Retina (tissue), 1 donor: Measurements from ENCODE around the gene C12orf42.
"Not testable (repeated sequence)": the region's sequence is repeated elsewhere in the genome, so short reads cannot be mapped to it uniquely, and the experiment has no call there.

Experiments
- DNase-seq: peaks from one replicate; pipeline ENCODE4 v3.0.0-alpha.2; 2016

C12orf42 gene

DNA sequence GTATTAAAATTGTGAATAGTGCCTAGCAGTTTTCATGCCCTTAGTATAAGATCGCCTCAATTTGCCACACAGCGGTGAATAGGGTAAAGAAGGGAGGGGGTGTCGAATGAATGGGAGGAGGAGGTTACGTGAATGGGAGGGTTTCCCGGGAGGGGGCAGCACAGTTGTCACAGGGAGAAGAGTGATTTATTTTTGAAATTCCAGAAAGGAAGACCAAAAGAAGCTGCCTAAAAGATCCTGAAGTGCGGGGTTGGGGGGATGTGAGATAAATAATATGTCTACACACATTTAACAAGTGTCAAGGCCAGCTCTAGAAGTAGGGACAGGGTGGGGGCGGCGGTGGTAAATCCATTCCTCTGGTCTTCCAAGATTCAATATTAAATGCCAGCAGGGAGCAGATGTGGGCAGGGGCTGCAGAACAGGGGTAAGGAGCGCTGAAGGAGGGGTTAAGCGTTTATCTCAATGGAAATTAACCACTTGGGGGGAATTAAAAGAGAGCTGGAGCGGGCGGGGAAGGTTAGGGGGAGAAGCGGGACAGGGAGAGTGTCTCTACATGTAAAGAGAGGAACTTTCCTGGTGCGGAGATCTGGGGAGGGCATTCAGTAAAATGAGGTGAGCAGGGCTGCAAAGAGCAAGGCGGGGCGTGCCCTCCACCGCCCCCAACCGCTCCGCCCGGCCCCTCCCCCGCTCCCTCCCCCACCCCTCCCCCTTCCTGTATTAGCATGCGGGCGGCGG lies 867 bp downstream of the C12orf42 start:
- peak; percentile 57 for DNase-seq

DNA sequence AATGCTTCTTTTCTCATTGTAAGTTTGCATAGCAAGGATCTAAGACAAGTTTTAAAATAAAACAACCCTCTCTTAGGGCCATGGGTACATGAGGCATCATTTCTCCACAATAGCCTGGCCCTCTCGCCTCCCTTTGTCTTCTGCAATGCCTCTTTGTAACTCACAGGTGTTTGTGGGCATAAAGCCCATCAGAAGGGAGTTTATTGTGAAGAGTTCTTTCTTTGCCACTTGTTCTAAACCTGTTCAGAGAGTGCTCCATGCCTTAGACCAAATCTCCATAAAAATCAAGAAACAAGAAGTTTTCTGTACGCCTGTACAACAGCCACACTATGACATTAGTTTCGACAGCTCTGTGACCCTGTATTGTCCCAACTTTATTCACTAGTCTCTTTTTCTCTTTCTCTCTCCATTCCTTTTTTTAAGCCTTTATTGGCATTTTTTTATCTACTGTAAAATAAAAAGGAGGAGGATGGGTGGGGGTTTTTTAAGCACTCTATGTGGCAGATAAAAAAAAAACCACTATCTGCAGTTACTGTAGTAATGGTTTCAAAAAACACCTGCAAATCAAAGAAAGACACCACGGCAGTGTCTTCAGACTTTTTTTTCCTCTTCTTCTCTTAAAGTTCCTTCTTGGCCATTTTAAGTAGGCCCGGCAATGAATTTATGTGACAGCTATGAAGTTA lies 1.6 kb downstream of the C12orf42 start:
- no peak for DNase-seq

DNA sequence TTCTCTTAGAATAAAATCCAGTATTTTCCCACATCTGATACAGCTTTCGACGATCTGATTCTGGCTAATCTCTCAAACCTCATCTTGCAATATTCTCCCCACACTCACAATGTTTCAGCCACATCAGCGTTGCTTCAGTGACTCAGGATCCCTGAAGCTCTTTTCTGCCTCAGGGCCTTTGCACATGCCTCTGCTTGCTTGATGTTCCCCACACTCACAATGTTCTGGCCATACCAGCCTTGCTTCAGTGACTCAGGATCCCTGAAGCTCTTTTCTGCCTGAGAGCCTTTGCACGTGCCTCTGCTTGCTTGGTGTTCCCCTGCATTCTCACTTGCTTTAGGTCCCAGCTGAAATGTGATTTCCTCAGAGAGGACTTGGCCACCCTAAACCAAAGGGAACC lies 2.6 kb downstream of the C12orf42 start:
- DNase-seq, result no peak

DNA sequence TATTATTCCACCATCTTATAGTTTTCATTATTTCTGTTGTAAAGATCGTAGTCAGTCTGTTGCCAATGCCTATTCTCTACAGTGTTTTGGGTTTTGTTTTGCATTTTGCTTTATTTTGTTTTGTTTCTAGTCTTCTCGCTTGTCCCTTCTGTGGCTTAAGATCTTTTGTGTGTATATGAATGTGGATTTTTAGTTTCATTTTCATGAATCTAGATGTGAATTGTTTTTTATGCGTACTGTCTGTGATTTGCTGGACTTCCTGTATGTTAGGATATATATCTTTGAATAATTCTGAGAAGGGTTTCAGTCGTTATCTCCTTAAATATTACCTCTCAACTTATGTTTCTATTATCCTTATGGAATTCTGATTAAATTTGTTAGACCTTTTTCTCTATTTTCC lies 13.4 kb downstream of the C12orf42 start:
- DNase-seq, result no peak

DNA sequence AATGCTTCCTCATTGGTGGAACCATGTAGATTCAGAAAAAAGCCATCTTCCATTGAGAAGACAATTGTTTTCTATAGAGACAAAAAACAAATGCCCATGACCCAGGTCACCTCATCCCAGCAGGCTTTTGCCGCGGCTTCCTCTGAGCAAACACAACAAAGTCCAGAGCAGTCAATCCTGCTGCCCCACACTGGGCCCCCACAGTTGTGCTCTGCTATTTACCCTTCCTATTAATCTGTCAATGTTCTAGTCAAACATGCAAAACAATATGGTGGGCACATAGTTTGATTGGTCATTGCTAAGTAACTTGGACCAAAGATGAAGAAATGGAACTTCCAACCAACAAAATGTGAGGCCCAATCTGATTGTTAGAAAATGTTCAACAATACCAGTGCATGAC lies 20.7 kb downstream of the C12orf42 start:
- no peak for DNase-seq

DNA sequence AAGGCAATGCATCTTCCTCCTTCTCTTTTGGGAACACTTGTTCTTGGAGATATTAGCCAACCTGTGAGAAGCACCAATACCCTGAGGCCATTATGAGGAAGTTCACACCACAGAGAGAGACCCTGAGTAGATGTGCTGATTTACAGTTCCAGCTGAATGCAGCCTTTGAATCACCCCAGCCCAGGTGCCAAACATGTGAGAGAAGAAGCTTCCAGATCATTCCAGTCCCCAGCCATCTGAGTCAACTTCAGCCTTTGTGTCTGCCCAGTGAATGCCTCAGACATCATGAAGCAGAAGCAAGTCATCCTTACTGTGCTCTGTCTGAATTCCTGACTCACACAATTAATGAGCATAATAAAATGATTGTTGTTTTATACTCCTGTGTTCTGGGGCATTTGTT lies 25.1 kb downstream of the C12orf42 start:
- DNase-seq, result no peak

DNA sequence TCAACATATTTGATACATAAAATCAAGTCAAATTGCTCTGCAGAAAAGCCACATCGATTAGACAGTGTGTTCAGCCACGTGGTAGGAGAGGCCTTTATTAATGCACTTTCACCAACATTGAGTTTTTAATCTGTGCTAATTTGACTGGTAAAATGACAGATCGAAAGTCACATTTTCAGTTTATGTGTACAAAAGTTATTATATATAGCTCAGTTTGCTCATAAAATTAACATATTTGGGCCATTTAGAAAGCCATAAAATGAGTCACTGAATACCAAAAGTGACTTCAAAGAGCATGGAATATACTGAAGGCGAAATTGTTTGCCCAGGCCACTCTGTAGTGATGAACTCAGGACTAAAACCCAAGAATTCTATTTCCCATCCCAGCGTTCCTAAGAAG lies 26.0 kb downstream of the C12orf42 start:
- DNase-seq, result no peak

DNA sequence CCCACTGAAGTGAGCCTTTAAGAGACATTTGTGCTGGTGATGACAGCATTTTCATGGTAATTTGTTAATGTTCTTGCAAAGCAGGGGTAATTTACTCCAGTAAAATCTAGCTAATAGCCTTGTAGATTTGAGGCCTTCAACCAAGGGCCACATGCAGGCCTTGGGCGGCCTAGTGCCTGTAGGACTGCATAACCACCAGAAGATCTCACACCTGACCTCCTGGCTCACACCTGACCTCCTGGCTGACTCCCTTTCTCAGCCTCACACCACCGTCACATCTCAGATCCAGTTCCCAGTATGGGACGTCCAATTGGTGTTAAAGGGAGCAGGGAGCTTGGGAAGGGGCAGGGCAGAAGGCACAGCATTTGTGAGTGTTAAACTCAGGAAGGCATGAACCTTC lies 26.9 kb downstream of the C12orf42 start:
- no peak for DNase-seq

DNA sequence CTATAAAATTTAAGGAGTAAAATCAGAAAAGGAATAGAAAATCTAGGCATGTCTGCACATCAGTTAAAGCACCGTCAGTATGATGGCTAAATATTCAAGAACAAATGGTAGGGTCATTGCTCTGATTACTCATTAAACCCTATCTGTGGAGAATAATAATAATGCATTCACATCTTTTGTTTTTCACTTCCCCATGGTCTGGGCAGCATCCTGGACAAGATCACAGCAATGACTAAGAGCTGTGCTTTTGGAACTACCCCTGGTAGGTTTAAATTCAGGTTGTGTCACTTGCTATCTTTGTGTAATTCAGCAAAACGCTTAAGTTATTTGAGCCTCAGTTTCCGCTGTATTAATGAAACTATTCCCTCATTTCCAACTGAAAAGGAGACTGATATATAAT lies 33.1 kb downstream of the C12orf42 start:
- DNase-seq, result no peak

DNA sequence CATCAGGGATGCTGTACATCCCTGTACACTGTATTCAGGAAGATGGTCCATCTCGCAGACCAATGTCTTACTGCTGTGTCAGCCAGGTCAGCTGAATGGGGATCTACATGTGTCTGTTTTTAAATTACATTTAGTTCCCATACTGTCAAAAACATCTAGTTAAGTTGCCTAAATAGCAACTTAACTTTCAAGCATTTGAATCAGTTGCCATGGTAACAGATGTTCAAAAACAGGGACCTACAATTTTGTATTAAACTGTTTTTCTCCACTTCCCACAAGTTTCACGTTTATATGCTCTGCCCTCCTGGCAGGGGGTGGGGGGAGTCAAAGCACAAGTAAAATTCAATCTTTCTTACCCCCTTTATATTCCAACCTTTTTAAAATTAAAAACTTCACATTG lies 38.3 kb downstream of the C12orf42 start:
- DNase-seq, result no peak

DNA sequence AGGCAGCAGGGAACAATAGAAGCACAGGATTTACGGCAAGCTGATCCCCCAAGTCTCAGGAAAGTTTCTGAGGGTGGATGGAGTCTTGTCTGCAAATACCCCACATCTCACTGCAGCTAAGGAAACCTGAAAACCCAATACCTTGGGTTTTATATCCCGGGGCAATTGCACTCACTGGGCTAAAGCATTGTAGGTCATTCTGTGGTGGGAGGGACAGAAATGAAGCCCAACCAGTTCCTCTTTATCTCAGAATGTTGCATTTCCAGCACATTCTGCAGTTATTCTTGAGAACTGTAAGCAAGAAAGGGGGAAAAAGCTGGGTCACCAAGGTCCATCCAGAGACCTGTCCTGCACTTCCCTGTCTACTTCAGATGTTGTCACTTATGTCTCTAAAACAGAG lies 39.8 kb downstream of the C12orf42 start:
- no peak for DNase-seq

DNA sequence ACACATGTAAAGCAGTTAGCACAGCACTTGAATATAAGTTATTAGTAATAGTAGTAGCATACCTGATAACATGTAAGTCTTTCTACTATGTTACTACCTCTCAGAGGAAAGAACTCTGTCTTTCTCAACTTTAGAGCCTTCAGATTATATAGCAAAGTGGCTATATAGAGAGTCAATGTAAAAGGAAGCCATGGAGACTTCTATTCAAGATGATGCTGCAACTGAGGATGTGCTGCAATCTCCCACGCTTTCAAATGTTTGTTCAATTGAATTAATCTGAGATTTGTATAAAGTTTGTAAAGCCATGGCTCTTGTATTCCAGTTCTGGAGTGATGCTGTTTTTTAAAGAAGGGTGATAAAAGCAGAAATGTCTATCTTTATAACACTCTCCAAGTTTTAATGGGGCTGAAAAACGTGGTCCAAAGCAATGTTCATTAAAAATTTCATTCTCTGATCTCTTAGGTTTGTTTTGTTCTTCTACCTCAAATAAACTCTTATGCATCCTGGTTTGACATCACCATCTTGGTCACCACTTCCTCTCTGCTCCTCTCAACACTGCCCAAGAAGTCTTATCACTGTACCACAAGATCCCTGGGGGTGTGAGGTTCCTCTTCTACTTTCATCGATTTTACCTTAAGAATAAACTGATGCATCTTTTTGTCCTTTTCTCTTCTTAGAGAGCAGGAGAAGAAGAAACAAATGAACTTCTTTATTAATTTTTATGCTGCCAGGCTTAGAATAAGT lies 40.6 kb downstream of the C12orf42 start:
- DNase-seq, result no peak

DNA sequence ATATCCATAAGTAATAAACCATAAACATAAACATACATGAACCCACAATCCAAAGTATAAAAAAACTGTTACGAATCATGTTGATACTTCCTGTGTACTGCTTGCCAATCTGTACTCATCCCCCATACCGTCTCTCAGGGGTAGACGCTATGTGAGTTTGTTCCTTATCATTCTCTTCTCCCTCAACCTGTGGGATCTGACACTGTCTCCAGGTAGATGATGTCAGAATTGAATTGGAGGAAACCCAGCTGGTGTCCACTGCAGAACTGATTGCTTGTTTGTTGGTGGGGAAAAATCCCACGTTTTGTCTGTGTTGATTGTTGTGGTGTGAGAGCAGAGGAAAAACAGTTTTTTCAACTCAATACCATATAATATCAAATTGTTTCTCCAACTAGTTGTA lies 50.8 kb downstream of the C12orf42 start:
- no peak for DNase-seq

DNA sequence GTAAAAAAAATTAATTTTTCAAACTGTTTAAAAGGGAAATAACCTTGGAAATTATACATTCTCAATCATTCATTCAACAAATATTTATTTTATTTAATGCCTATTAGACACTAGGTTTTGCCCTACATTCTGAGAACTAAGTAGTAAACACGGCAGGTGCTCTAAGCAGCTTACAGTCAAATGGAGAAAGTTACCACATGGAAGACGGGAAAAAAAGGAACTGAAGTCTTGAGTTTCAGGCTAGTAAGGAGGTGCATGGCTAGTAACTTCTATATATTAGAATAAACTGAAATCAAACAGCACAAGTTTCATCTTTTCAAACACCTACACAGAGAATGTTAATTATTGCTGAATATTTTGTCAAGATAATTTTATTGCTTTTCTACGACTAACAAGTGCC lies 52.9 kb downstream of the C12orf42 start:
- DNase-seq, result no peak

DNA sequence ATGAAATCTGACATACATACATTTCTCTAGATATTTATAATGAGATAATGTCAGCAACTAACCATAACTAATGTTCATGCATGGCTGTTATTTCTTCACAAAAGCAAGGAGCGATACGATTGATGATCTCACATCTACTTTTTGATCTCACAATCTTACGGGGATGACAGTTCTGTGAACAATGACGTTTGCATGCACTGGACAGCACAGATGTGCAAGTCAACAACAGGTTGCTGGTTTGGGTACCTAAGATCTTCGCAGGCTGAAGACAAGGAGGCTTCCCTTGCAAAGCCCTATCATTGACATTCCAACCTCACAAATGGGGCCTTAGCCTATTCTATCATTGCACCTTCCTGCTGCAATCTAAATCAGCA lies 53.6 kb downstream of the C12orf42 start:
- DNase-seq, result no peak

DNA sequence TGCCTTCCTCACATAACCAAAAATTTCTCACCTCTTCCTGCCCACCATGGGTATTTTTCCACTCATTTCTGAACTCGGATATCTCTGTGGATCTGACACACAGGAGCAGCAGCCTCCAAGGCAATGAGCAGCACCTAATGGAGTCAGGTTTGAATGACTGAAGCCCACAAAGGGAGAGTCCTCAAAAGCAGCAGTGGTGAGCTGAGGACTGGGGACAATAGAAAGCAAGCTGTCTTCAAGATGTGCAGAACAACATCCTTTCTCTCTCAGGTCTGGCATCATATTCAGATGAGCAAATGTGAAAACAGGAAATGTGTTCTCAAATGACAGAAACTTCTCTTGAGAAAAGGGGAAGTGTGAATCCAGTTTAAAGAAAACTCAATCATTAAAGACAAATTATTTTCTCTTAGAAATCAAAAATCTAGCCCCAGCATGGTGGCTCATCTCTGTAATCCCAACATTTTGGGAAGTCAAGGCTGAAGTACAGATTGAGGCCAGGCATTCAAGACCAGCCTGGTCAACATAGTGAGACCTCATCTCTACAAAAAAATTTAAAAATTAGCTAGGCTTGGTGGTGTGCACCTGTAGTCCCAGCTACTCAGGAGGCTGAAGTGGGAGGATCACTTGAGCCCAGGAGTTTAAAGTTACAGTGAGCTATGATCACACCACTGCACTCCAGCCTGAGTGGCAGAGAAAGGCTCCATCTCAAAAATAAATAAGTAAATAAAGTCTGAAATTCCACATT lies 54.2 kb downstream of the C12orf42 start:
- no peak for DNase-seq

DNA sequence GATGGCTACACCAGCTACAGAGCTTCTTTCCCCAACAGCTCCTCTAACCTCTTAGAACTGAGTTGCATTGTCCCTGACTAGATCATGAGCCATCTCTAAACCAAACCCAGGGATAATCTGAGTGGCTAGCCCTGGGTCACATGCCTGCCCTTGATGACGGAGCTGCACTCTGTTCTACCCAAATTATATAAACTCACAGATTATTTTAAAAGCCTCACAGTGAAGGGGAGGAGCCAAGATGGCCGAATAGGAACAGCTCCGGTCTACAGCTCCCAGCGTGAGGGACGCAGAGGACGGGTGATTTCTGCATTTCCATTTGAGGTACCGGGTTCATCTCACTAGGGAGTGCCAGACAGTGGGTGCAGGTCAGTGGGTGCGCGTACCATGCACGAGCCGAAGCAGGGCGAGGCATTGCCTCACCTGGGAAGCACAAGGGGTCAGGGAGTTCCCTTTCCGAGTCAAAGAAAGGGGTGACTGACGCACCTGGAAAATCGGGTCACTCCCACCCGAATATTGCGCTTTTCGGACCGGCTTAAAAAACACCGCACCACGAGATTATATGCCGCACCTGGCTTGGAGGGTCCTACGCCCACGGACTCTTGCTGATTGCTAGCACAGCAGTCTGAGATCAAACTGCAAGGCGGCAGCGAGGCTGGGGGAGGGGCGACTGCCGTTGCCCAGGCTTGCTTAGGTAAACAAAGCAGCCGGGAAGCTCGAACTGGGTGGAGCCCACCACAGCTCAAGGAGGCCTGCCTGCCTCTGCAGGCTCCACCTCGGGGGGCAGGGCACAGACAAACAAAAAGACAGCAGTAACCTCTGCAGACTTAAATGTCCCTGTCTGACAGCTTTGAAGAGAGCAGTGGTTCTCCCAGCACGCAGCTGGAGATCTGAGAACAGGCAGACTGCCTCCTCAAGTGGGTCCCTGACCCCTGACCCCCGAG lies 61.3 kb downstream of the C12orf42 start:
- DNase-seq, result not testable (repeated sequence)

DNA sequence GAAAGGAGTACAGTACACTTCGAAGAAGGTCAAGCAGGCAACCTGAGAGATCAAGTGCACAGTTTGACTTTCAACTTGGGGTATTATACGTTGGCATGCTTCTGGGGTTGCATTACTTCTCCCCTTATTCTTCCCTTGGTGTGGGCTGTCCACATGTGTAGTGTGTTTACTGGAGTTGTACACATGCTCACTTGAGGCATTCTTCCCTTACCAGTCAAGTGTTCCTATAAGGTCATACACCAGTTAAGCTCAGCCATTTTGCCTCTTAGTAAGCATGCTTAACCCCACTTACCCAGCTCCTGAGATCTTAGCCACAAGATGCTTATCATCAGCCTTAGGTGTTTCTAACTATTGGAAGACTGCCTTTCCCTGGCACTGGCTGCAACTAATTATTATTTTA lies 63.8 kb downstream of the C12orf42 start:
- DNase-seq, result no peak

DNA sequence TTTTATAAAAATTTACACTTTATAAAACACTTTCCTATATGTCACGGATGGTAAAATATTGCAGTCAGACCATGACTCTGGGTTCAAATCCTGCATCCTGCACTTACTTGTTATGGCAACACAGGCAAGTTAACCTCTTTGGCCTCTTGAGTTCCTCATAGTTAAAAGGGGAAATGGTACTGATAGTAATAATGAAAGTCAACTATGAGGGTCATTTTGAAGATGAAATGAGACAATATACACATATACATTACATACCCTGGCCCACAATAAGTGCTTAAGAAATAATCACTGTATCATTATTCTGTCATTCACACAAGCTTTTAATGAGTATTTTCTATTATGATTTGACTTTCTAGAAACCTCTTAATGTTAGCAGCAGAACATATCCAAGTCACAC lies 64.4 kb downstream of the C12orf42 start:
- DNase-seq, result no peak

DNA sequence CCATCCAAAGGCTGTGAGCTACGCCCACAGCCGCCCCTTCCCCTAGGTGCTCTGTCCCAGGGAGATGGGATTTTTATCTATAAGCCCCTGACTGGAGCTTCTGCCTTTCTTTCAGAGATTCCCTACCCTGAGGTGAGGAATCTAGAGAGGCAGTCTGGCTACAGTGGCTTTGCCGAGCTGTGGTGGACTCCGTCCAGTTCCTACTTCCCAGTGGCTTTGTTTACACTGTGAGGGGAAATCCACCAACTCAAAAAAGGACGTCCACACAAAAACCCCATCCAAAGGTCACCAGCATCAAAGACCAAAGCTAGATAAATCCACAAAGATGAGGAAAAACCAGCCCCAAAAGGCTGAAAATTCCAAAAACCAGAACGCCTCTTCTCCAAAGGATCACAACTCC lies 70.1 kb downstream of the C12orf42 start:
- not testable (repeated sequence) for DNase-seq

DNA sequence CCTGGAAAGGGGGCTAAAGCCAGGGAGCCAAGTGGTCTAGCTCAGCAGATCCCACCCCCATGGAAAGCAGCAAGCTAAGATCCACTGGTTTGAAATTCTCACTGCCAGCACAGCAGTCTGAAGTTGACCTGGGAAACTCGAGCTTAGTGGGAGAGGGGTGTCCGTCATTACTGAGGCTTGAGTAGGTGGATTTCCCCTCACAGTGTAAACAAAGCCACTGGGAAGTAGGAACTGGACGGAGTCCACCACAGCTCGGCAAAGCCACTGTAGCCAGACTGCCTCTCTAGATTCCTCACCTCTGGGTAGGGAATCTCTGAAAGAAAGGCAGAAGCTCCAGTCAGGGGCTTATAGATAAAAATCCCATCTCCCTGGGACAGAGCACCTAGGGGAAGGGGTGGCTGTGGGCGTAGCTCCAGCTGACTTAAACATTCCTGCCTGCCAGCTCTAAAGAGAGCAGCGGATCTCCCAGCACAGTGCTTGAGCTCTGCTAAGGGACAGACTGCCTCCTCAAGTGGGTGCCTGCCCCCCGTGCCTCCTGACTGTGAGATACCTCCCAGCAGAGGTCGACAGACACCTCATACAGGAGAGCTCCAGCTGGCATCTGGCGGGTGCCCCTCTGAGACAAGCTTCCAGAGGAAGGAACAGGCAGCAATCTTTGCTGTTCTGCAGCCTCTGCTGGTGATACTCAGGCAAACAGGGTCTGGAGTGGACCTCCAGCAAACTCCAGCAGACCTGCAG lies 70.8 kb downstream of the C12orf42 start:
- not testable (repeated sequence) for DNase-seq

DNA sequence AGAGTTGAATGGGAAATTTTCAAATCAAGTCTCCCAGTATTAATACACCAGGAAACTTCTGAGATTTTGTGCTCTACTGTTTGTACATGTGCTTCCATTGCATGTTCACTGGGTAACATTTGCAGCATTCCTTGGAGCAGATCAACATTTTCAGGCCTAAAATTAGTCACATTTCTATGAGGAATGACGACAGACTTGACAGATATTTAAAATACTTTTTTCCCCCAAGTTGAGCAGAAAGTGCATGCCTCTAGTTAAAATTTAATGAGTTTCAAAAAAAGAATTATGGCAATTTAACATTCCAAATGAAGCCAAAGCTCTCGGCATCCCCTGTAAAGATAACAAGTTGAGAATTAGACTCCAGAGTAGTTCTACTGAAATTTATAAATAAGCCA lies 72.3 kb downstream of the C12orf42 start:
- no peak for DNase-seq
